SHP77 (cell line): ENCODE measurements around the gene HOXA3.
A peak's percentile ranks its signal among the peaks of the same experiment; 100 is the strongest.

ENCODE experiments used
- DNase-seq, 2 experiments: peaks; one replicate each; lab custom pipeline; 2025; lab: John Stamatoyannopoulos, UW

Gene HOXA3

DNA sequence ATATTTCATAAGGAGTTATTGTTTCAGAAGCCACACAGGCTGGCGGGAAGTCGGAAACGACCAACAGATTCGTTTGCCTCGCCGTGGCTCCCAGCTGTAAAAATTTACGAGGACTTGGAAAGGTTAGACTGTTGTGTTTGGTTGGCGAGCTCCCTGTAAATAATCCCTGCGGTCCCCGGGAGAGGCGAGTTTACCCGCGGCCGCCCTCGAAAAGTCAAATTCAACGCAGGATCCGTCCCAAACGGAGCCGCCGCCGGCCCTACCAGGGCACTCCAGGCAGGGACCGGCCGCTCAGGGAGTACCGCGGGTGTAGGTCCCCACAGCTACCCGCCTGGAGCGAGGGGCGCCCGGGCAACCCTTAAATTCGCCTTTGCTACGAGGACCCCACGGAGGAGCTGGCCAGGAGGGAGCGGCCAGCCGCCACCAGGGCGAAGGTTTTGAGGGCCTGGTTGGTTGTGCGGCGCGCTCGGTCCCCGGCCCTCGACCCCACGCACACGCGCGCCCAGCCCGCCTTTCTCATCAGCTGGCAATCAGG is 13.7 kb upstream of the HOXA3 start:
- no peak for DNase-seq

GRCh38 chr7:27165089-27165995 is 13.0 kb upstream of the HOXA3 start, which contains the start of gene HOXA9:
Gene HOXA9 (minus strand): TSS chr7:27165537. CDS start chr7:27165457, 80 bp downstream.
- no peak for DNase-seq

GRCh38 chr7:27164367-27165088 is 12.1 kb upstream of the HOXA3 start:
- DNase-seq: no peak

DNA sequence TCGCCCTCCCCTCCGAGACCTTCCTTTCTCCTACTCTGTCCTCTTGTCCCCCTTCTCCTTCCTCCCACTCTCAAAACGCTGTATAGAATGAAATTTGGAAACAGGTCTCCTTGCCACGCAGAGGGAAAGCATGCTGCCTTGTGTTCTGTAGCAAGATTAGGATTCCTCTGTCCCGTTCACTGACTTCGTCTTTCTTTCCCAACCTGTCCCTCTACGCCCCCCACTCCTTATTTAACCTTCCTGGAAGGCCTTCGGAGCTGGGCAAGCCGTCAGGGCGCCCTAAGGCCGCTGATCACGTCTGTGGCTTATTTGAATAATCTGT is 11.6 kb upstream of the HOXA3 start:
- DNase-seq: no peak

DNA sequence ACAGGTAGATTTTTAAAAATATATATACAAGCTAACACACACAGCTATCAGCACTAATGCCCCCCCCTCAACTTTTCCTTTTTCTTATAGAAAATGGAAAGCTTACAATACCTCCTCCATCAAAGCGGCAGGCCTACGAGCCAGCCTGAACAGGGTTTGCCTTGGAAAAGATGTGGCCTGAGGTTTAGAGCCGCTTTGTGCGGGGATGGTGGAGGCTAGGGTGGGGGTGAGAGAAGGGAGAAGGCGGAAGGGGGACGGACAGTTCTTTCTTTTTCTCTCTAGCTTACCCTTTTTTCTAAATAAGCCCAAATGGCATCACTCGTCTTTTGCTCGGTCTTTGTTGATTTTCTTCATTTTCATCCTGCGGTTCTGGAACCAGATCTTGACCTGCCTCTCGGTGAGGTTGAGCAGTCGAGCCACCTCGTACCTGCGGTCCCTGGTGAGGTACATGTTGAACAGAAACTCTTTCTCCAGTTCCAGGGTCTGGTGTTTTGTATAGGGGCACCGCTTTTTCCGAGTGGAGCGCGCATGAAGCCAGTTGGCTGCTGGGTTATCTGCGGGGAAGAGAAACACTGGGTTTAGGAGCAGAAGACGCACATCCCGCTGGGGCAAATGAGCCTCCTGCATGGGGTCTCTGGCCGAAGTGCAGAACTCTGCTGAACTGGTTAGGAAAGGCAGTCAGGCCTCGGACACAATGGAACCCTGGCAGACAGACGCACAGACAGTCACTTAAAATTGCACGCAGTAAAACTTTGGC is 11.1 kb upstream of the HOXA3 start:
- no peak for DNase-seq

DNA sequence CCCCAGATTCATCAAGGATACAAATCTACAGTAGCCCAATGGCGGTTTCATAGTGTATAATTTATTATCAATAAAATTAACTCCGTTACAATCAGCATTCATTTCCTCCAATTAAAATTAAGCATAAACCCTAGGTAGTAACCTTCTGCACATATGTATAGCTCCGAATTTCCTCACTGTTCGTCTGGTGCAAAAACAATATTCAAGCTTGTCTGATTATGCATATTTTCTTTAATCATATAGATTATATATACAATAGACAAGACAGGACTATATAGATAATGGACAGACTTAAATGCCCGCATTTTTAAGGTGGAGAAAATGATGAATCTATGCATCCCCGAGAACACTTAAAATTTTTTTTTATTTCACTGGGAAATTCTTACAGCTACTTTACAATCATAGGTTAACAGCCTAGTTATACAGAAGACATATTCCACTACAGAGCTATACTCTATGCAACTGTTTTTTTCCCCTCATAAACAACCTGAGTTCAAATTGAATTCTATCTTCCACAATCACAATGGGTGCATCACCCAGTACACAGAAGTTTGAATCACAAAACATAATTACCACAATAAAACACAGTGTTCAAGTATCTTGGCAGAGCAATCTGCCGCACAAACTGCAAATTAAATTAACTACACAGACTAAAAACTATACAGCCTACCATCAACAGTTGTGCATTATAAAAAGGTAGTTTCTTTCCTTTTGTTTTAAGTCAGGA is 10.3 kb upstream of the HOXA3 start:
- no peak for DNase-seq

- no peak for DNase-seq
Measured at GRCh38 chr7:27161721-27162560, 9.6 kb upstream of the HOXA3 start.

- no peak for DNase-seq
Measured at GRCh38 chr7:27161214-27161720, 8.9 kb upstream of the HOXA3 start.

- DNase-seq: peak; percentile 79 to 84
Measured at GRCh38 chr7:27160546-27161213, 8.3 kb upstream of the HOXA3 start.

DNA sequence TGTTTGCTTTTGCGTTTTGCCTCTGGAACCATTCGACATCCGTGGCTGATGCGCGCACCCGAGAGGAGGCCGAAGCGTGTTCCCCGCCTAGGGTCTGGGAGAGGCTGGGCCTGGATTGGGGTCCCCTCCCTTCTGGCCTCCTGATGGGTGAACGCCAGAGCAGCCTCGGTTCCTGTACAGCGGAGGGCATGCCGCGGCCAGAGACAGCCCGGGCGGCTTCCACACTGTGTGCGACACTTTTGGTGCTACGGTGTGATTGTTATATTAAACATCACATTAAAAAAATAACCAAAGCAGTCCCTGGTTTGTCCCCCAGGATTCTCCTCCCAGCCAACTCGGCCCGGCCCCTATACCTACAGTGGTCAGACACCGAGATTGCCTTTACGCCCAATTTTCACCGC is 7.8 kb upstream of the HOXA3 start:
- DNase-seq: no peak

- no peak for DNase-seq
Measured at GRCh38 chr7:27159266-27160144, 7.1 kb upstream of the HOXA3 start.

DNA sequence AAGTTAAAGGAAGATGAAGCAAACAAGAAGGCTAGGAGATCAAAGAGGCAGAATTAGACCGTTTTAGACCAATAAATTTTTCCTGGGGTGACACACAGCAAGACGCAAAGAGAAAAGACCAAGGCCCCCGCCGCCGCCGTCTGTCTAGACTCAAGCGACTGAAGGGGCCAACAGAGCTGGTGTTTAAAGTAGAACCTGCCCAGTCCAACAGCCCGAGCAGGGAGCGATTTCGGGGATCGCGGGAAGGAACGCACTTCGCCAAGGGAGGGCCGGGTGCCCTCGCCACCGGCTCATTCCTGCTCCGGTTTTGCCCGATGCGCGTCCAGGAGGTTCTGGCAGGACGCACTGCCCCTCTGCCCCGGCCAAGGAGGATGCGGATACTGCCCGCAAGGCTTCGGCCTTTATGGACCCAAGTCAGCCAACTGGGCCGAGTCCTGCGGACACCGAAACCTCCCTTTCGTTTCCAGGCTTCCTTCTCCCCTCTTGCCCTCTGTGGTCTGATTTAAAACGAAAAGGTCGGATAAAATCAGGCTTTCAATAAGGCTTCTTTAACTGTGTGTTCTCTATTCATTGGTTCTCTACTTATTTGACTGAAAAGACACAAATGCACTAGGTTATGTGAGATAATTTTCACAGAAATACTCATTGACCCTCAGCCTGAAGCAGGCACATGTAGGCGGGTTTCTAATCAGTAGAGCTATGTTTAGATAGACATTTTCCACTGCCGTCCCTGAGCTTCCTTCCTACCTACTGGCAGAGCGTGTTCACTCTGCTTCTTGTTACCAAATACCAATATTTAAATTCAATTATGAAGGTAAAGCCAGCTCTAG is 6.3 kb upstream of the HOXA3 start:
- DNase-seq: no peak

DNA sequence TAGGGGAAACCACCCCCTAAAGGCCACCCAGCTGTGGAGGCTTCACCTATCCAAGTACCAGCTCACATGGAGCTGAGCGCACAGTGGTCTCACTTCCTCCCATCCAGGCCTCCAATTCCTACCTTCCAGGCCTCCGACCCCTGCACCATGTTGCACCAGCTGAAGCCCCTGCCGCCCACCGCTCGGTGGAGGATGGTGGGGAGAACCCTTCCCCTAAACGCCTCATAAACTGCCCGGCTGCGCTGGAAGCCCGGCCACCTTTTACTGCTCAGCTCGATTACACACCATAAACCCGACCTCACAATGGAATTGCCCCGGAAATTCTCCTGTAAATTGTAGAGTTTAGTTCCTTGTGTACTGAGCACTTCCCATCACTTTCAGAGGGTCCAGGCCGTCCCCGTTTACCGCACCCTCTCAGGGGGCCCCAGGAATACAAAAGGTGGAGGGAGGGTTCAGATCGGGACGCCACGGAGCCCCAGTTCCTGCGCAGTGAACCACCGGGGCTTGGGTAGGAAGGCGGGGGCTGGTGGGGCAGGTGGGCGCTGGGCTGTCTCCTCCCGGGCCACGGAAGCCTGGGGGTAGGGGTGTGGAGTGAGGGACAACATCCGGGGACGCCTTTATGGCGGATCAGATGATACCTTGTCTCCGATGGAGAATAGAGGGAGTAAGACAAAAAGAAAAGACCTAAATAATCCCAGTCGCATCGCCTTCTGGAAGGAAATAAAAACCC is 5.5 kb upstream of the HOXA3 start:
- DNase-seq: no peak

GRCh38 chr7:27156916-27157701 is 4.7 kb upstream of the HOXA3 start:
- DNase-seq: no peak

DNA sequence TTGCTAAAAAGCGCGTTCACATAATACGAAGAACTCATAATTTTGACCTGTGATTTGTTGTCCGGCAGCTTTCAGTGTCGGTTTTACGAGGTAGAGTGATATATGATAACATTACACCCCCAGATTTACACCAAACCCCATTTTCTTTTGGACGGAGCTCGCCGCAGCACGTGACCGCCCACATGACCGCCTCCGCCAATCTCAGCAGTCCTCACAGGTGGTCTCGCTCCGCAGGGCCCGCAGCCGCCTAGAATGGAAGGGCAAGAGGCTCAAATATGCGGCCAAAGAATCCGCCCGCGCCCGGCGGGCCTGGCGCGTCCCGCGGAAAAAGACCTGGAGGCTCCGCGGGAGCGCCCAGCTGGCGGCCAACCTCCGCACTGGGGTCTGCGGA is 4.1 kb upstream of the HOXA3 start, which contains the start of gene HOXA7:
TSS of gene HOXA7 (minus strand) at position 168 of the 391 bp plus-strand sequence. CDS start at position 38, 130 bp downstream.
- no peak for DNase-seq

DNA sequence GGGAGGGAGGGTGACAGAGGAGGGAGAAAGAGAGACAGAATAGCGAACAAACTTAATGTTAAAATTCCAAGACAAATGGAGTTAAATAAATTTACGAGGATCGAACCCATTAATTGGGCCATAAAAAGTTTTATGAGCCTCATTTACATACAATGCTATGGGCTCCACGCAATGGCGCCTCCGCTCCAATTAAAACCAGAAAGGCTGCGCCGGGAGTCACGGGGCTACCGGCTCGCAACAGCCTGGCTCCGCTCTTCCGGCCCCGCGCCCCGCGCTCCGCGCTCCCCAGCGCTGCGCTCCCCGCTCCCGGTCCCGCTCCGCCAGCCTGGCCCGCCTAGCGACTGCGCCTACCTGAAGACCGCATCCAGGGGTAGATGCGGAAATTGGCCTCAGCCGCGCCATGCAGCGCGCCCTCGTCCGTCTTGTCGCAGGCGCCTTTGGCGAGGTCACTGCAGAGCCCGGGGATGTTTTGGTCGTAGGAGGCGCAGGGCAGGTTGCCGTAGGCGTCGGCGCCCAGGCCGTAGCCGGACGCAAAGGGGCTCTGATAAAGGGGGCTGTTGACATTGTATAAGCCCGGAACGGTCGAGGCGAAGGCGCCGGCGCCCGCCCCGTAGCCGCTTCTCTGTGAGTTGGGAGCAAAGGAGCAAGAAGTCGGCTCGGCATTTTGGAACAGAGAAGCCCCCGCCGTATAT is 3.6 kb upstream of the HOXA3 start:
- DNase-seq: no peak
